GM10248 (cell line): ENCODE data around the gene VIPR2.
"Not testable (repeated sequence)": the region's sequence is repeated elsewhere in the genome, so short reads cannot be mapped to it uniquely, and the experiment has no call there.

ENCODE experiments used
- CTCF ChIA-PET: fragments of 300-600 bp; sonication (Branson Sonifier 250); formaldehyde crosslinking; extraction: SDS; loops from one replicate; lab custom pipeline; 2021; ENCODE audit warnings: antibody characterized with exemption; lab: Yijun Ruan, JAX
- POLR2A ChIA-PET: fragments of 350-650 bp; sonication (Branson Sonifier 250); formaldehyde crosslinking; extraction: SDS; loops from one replicate; lab custom pipeline; 2020; ENCODE audit warnings: antibody characterized with exemption; lab: Yijun Ruan, JAX
- DNase-seq: peaks from one replicate; pipeline ENCODE4 v3.0.0; 2012; ENCODE audit errors: extremely low spot score
- CTCF ChIP-seq: IDR thresholded peaks from 2 replicates; pipeline ENCODE4 v1.5.1; 2012; ENCODE audit warnings: mild to moderate bottlenecking, low read depth; ENCODE audit errors: extremely low read depth, missing control alignments, control extremely low read depth

VIPR2 gene

DNA sequence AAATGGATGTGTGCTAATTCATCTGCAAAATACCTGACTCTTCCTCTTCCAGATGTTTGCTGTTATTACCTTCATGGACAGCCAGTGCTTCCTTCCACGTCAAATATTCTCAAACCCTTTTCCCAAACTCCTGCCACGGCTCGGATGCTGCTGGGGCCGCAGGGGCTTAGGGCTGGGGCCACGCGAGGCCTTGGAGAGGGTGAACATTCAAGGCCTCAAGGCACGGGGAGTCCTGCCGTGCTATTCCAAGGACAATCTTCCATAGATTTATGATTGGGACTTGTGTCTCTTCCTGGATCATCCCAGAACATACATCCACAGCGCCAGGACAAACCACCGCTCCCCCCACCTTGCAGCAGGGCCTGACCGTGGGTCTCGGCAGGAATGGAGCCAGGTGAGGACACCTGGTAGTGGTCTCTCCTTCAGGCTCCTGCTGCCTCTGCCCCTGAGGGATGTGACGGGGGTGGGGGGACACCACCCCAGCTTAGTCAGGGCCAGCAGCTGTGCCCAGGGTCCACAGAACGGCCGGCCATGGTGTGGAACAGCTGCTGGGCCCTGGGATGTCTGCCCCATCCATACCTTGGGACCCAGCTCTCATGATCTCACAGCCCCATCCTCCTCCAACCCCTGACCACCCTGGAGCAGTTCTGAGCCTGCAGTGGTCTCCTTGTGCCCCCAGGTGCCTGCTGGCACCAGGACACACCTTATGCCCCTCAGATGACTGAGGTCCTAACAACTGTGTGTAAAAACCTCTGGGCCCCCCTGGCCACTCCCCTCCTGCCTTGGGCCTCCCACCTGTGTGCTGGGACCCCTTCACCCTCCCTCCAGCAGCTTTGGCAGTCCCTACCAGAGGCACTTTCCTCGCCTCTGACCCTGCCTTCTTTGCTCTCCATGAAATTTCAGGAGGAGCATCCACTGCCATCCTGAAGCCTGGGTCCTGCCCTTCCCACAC is 16.7 kb downstream of the VIPR2 start:
- TF ChIP-seq CTCF, result no peak
- no peak for DNase-seq
- POLR2A ChIA-PET, result no interaction called here
- CTCF ChIA-PET, result no interaction called here

GRCh38 chr7:159126311-159127260 is 18.1 kb downstream of the VIPR2 start:
- TF ChIP-seq CTCF, result no peak
- ChIA-PET POLR2A (no interaction called here), CTCF (interaction anchor here (0.9 to 1.8 kb wide), 2 partner anchors 11 to 150 kb away, joined by 4 read pairs; no protein-coding TSS in a partner anchor)
- DNase-seq, result no peak

GRCh38 chr7:159125955-159126270 is 18.8 kb downstream of the VIPR2 start:
- ChIA-PET POLR2A (no interaction called here), CTCF (interaction anchor here (1.8 kb wide), 1 partner anchor 149 kb away, joined by 4 read pairs; no protein-coding TSS in a partner anchor)
- no peak for DNase-seq
- TF ChIP-seq CTCF, result no peak

DNA sequence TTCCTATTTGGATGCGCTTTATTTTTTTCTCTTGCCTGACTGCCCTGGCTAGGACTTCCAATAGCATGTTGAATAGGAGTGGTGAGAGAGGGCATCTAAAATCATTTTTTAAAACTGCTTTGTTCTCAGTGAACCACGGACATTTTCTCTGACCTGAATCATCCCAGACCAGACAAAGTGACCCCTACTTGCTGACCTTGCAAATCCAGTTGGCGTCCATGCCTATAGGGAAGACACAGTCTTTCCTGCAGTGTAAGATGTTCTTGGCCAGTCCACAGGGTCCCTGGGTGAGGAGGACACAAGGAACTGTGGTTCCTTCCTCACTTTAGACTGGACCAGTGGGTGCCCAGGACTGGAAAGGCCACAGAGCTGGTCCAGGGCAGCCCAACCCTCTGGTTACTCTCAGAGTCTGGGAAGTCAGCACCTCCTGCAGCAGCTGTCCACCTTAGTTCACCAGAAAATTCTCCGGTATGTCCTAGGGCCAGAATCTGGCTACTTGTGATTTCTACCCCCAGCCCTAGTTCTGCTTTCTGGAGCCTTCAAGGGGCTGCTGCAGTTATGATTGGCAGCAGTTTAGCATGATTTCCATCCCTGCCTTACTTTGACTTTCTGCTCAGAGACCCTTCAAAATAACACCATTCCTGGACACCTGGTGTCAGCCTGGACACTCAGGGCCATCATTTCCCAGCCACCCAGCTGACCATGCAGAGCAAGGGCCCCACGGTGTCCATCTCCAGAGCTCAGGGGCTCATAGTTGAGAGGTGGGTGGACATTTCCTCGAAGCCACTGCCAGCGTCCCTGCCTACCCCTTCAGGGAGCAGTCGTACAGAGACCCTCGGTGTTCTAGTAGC is 19.3 kb downstream of the VIPR2 start:
- POLR2A ChIA-PET, result no interaction called here
- no peak for DNase-seq
- CTCF ChIA-PET, result interaction anchor here (1.8 kb wide), 1 partner anchor 148 kb away, joined by 4 read pairs; no protein-coding TSS in a partner anchor
- TF ChIP-seq CTCF, result no peak

DNA sequence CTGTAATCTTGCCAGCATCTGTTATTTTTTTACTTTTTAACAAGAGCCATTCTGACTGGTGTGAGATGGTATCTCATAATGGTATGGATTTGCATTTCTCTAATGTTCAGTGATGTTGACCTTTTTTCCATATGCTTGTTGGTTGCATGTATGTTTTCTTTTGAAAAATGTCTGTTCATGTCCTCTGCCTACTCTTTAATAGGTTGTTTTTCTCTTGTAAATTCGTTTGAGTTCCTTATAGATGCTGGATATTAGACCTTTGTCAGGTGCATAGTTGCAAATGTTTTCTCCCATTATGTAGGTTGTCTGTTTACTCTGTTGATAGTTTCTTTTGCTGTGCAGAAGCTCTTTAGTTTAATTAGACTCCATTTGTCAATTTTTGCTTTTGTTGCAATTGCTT is 20.9 kb downstream of the VIPR2 start:
- DNase-seq, POLR2A ChIA-PET, CTCF ChIA-PET: not testable (repeated sequence)

GRCh38 chr7:159123294-159123693 is 21.4 kb downstream of the VIPR2 start:
- CTCF ChIA-PET, DNase-seq, POLR2A ChIA-PET: not testable (repeated sequence)

GRCh38 chr7:159122276-159122675 is 22.4 kb downstream of the VIPR2 start:
- DNase-seq, result no peak
- ChIA-PET POLR2A (no interaction called here), CTCF (no interaction called here)
- no peak for TF ChIP-seq CTCF
